Measurements from ENCODE around the gene PPIA.
A peak's percentile ranks its signal among the peaks of the same experiment; 100 is the strongest.
"Not testable (repeated sequence)": the region's sequence is repeated elsewhere in the genome, so short reads cannot be mapped to it uniquely, and the experiment has no call there.

Gene PPIA

DNA sequence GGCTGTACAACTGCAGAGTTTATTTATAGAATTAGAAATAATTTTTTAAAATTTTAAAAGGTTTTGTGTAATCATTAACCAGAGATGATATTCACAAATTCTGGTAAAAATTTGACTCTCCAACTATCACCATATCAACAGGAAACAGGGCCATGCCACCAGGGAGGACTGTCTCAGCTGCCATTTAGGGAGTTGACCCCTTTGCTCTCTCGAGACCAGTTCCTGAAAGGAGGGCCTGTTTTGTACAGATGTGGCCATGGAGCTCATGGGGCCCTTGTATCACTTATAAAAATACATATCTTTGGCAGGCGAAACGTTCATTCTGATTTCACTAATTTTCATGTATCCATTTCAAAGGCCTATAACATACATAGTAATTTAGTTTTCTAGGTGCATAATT lies 31.1 kb downstream of the PPIA start:
- peaks cover 72% of the 10 kb centered on the region for H3K36me3 ChIP-seq

GRCh38 chr7:44838751-44839150 lies 42.3 kb downstream of the PPIA start:
- no peaks in the 10 kb centered on the region for H3K27me3 ChIP-seq
- peak overlapping the region; percentile 0 for H3K27ac ChIP-seq
- peaks cover 50% of the 10 kb centered on the region for H3K36me3 ChIP-seq
- TF ChIP-seq, protein P1, sequence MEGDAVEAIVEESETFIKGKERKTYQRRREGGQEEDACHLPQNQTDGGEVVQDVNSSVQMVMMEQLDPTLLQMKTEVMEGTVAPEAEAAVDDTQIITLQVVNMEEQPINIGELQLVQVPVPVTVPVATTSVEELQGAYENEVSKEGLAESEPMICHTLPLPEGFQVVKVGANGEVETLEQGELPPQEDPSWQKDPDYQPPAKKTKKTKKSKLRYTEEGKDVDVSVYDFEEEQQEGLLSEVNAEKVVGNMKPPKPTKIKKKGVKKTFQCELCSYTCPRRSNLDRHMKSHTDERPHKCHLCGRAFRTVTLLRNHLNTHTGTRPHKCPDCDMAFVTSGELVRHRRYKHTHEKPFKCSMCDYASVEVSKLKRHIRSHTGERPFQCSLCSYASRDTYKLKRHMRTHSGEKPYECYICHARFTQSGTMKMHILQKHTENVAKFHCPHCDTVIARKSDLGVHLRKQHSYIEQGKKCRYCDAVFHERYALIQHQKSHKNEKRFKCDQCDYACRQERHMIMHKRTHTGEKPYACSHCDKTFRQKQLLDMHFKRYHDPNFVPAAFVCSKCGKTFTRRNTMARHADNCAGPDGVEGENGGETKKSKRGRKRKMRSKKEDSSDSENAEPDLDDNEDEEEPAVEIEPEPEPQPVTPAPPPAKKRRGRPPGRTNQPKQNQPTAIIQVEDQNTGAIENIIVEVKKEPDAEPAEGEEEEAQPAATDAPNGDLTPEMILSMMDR (IDR thresholded peaks at IDR 0.05) = no peak
- no peak overlapping the region for H3K4me3 ChIP-seq (ENCODE audit: low read depth in 1 of 2, low read length in 1 of 2)
- peaks cover 36 to 38% of the 10 kb centered on the region in 2 experiments for H3K4me1 ChIP-seq (ENCODE audit: control insufficient read depth in 1 of 2, insufficient read depth in 1 of 2, low read depth in 1 of 2, low read length in 1 of 2)
- no peaks in the 10 kb centered on the region for H3K9me3 ChIP-seq

More for the DNA sequence above, 31.1 kb downstream of the PPIA start:
- H3K27ac ChIP-seq = no peak overlapping the region
- H3K4me3 ChIP-seq (ENCODE audit: low read depth in 1 of 2, low read length in 1 of 2) = no peak overlapping the region
- H3K27me3 ChIP-seq = no peaks in the 10 kb centered on the region
- H3K4me1 ChIP-seq (ENCODE audit: control insufficient read depth in 1 of 2, insufficient read depth in 1 of 2, low read depth in 1 of 2, low read length in 1 of 2) = peaks cover 0 to 5% of the 10 kb centered on the region in 2 experiments
- no peaks in the 10 kb centered on the region for H3K9me3 ChIP-seq
- TF ChIP-seq, protein P1 (IDR thresholded peaks at IDR 0.05) = no peak

DNA sequence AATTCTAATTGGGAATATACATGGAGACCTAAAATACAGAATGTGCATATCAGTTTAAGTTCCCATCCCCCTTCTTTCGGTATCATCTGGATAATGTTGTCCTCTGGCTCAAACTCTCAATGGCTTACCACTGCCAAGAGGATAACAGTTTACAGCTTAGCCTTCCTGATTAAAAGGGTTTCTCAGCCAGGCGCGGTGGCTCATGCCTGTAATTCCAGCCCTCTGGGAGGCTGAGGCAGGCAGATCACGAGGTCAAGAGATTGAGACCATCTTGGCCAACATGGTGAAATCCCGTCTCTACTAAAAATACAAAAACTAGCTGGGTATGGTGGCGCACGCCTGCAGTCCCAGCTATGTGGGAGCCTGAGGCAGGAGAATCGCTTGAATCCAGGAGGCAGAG lies 46.2 kb downstream of the PPIA start:
- H3K9me3 ChIP-seq; H3K4me3 ChIP-seq (ENCODE audit: low read depth in 1 of 2, low read length in 1 of 2); H3K27me3 ChIP-seq: not testable (repeated sequence)
- Histone ChIP-seq H3K4me1 (ENCODE audit: control insufficient read depth in 1 of 2, insufficient read depth in 1 of 2, low read depth in 1 of 2, low read length in 1 of 2) (peaks cover 70 to 71% of the 10 kb centered on the region in 2 experiments), H3K36me3 (peaks cover 23% of the 10 kb centered on the region), H3K27ac (peak overlapping the region; percentile 82)

- H3K27me3 ChIP-seq; H3K9me3 ChIP-seq; H3K4me3 ChIP-seq (ENCODE audit: low read depth in 1 of 2, low read length in 1 of 2): not testable (repeated sequence)
- Histone ChIP-seq H3K36me3 (peaks cover 23% of the 10 kb centered on the region), H3K27ac (peak overlapping the region; percentile 25), H3K4me1 (ENCODE audit: control insufficient read depth in 1 of 2, insufficient read depth in 1 of 2, low read depth in 1 of 2, low read length in 1 of 2) (peaks cover 70 to 72% of the 10 kb centered on the region in 2 experiments)
These were observed 47.0 kb downstream of the PPIA start for GRCh38 chr7:44843440-44843839.

- H3K27me3 ChIP-seq = no peaks in the 10 kb centered on the region
- H3K27ac ChIP-seq = peak overlapping the region; percentile 99
- H3K9me3 ChIP-seq = no peaks in the 10 kb centered on the region
- TF ChIP-seq, protein P1 (IDR thresholded peaks at IDR 0.05) = no peak
- H3K4me1 ChIP-seq (ENCODE audit: control insufficient read depth in 1 of 2, insufficient read depth in 1 of 2, low read depth in 1 of 2, low read length in 1 of 2) = peaks cover 78 to 84% of the 10 kb centered on the region in 2 experiments
- peaks cover 6% of the 10 kb centered on the region for H3K36me3 ChIP-seq
- H3K4me3 ChIP-seq (ENCODE audit: low read depth in 1 of 2, low read length in 1 of 2) = peak overlapping the region in 1 of 2 experiments; percentile 93
These were observed 49.0 kb downstream of the PPIA start for GRCh38 chr7:44845451-44845850.

- H3K27me3 ChIP-seq, H3K9me3 ChIP-seq, H3K36me3 ChIP-seq: not testable (repeated sequence)
- peak overlapping the region; percentile 87 to 93 for H3K4me3 ChIP-seq (ENCODE audit: low read depth in 1 of 2, low read length in 1 of 2)
- H3K27ac ChIP-seq = peak overlapping the region; percentile 99
- peaks cover 76 to 81% of the 10 kb centered on the region in 2 experiments for H3K4me1 ChIP-seq (ENCODE audit: control insufficient read depth in 1 of 2, insufficient read depth in 1 of 2, low read depth in 1 of 2, low read length in 1 of 2)
These were observed 49.9 kb downstream of the PPIA start for GRCh38 chr7:44846390-44846789.

DNA sequence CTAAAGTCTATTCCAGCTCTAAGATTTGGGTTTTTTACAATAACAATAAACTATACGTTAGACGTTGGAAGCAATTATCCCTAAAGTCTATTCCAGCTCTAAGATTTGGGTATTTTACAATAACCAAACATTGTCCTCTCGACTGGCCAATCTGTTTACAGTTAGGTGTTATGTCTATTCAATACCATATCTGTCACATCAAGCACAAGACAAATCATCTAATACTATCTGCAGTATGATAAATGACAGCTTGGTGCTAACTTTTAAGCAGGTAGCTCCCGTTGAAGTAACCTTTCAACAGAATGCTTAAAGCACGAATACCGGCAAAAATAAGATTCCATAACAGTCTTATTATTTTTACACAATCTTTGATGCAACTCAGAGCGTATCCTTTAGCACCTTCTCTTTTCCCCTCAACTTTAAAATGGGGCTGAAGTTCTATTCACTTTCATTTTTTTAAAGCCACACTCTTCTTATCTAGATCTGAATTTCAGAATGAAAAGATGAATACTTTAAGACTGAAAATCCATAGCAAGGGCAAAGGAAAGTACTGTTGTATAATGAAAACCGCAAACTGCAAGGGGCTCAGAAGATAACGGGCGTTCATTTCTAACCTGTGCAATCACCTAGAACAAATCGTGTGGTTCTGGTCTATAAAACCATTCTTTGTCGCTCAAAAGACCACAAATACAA lies 50.5 kb downstream of the PPIA start:
- TF ChIP-seq, protein P1 (IDR thresholded peaks at IDR 0.05) = no peak
- Histone ChIP-seq H3K4me1 (ENCODE audit: control insufficient read depth in 1 of 2, insufficient read depth in 1 of 2, low read depth in 1 of 2, low read length in 1 of 2) (peaks cover 70 to 75% of the 10 kb centered on the region in 2 experiments), H3K4me3 (ENCODE audit: low read depth in 1 of 2, low read length in 1 of 2) (peak overlapping the region; percentile 87 to 93), H3K27me3 (no peaks in the 10 kb centered on the region), H3K27ac (peak overlapping the region; percentile 99), H3K9me3 (no peaks in the 10 kb centered on the region), H3K36me3 (no peaks in the 10 kb centered on the region)
